LoVo (cell line): ENCODE data around the gene C6orf136.

ENCODE experiments used
- DNase-seq: peaks from one replicate; pipeline ENCODE4 v3.0.0-alpha.2; 2016; ENCODE audit warnings: low spot score

Gene C6orf136, protein sequence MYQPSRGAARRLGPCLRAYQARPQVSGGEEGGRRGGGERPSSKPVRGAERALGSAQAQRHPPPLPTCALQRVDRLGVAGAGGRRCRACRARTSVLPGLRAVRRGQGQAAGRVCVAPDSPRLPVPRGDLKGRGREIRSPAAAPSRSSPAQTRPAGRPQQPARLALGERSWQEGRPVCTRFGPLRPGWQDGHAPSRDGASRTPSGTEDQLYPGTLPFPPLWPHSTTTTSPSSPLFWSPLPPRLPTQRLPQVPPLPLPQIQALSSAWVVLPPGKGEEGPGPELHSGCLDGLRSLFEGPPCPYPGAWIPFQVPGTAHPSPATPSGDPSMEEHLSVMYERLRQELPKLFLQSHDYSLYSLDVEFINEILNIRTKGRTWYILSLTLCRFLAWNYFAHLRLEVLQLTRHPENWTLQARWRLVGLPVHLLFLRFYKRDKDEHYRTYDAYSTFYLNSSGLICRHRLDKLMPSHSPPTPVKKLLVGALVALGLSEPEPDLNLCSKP

DNA sequence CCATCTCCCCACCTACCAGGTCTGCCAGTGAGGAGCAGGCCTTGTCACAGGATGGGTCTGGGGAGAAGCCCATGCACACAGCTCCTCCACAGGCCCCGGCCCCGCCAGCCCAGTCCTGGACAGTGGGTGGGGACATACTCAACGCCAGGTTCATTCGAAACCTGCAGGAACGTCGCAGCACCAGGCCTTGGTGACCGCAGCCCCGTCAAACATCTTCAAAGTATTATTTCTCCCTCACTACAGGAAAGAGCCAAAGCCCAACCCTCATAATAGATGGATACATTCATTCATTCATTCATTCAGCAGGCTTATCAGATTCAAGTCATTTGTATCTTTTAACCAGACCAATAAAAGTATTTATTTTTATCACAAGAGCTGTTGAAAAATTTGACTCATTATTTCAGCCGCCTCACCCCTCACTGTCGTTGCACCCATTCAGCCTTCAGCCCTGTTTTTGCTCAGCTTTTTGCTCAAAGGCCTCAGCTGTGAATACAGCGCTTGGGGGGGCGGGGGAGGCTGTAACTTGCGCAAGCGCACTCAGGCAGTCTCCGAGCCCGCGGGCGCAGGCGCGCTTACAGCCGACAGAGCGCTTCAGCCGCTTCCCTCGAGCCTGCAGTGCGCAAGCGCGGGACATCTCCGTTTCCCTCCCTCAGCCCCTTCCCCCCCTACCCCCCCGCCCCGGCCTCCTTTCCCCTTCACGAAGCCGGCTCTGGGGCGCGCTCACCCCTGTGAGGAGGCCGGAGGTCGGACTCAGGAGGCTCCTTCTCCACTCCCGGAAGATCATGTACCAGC, at the start of gene C6orf136:
C6orf136 (plus strand) TSS at position 684 of the 792 bp plus-strand sequence; CDS start at position 783, 99 bp downstream.
- peak; percentile 93 for DNase-seq

DNA sequence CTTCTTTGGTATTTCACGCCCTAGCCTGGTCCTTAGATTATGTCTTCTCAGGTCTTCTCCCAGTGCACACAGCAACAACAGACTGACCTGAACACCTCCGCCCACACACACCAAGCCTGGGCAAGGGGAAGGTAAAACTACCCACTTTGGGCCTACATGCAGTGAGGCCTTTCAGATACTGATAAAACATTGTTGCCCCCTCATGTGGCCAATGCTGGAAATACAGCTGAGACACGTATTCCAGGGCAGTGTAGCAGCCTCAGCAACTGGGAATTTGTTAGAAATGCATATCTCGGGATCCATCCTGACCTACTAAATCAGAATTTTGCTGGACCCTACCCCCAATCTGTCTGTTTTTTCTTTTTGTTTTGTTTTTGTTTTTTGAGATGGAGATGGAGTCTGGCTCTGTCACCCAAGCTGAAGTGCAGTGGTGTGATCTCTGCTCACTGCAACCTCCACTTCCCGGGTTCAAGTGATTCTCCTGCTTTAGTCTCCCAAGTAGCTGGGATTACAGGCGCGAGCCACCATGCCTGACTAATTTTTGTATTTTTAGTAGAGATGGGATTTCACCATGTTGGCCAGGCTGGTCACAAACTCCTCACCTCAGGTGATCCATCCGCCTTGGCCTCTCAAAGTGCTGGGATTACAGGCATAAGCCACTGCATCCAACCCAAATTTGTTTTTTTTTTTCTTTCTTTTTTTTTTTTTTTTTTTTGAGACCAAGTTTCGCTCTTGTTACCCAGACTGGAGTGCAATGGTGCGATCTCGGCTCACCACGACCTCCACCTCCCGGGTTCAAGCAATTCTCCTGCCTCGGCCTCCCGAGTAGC, 49.4 kb upstream of the C6orf136 start:
- DNase-seq = peak; percentile 62

DNA sequence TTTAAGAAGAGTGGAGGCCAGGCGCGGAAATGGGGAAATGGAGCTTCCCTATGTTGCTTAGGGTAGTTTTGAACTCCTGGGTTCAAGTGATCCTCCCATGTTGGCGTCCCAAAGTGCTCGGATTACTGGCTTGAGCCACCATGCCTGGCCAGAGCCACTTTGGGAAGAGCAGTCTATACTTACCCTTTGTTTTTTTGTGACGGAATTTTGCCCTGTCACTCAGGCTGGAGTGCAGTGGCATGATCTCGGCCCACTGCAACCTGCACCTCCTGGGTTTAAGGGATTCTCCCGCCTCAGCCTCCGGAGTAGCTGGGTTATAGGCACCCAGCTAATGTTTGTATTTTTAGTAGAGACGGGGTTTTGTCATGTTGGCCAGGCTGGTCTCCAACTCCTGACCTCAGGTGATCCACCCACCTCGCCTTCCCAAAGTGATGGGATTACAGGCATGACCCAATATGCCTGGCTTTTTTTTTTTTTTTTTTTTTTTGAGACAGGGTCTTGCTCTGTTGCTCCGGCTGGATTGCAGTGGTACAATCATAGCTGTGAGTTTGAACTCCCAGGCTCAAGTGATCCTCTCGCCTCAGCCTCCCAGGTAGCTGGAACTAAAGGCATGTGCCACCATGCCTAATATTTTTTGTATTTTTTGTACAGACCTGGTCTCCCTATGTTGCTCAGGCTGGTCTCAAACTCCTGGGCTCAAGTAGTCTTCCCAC, 47.9 kb upstream of the C6orf136 start:
- no peak for DNase-seq

DNA sequence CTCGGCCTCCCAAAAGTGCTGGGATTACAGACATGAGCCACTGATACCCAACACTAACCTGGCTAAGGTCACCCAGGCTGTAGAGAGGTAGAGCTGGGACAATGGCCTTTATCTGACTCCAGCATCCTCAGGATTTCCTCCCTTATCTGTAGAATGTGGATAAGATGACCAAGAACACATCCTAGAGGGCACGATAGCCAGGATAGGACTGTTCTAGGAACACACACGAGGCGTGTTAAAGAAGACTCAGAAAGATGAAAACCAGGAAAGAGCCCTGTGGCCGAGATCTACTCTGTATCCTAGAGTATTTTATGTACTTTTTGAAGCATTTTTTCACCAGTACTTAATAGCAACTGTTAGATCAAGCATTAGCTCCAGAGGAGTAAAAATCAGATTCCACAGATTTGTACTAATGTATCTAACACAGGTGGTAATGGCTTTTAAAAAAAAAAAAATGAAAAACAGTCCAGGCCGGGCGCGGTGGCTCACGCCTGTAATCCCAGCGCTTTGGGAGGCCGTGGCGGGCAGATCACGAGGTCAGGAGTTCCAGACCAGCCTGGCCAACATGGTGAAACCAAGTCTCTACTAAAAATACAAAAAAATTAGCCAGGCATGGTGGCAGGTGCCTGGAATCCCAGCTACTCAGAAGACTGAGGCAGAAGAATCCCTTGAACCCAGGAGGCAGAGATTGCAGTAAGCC, 47.2 kb upstream of the C6orf136 start:
- no peak for DNase-seq

DNA sequence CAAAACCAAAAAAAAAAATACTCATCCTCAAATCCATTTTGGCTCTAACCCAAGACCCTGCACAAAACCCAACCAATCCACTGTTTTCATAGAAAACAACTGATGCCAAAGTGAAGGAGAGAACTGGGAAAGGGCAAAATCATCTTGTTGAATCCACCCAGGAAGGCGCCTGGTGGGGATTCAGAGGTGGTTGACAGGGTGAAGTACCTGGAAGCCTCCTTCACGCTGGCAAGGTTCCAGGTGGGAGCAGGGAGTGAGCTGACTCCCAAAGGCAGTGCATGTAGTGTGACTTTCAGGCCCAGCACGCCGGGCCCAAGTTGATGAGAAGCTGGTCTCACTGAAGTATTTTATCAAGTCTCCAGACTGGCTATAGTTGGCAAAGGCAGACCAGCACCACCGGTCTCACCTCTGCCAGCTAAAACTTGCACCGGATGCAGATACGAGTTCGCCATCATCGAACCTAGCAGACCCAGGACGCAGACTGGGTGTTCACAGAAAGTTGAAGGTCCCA, 46.4 kb upstream of the C6orf136 start:
- no peak for DNase-seq

DNA sequence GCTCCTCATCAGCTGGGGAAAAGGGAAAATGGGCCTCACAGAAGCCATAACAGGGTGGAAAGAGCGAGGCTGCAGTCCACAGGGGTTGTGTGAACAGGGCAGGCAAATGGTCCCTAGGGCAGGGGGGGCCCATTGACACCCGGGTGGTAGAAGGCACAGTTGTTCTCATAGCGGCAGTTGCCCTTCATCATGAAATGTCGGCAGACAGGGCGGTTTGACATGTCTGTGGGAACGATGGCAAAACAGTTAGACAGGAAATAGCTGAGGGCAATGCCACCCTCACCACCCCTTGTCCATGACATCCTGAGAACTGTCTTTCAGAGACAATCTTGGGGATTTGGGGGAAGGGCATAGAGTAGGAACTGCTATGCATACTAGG, 45.5 kb upstream of the C6orf136 start:
- no peak for DNase-seq

DNA sequence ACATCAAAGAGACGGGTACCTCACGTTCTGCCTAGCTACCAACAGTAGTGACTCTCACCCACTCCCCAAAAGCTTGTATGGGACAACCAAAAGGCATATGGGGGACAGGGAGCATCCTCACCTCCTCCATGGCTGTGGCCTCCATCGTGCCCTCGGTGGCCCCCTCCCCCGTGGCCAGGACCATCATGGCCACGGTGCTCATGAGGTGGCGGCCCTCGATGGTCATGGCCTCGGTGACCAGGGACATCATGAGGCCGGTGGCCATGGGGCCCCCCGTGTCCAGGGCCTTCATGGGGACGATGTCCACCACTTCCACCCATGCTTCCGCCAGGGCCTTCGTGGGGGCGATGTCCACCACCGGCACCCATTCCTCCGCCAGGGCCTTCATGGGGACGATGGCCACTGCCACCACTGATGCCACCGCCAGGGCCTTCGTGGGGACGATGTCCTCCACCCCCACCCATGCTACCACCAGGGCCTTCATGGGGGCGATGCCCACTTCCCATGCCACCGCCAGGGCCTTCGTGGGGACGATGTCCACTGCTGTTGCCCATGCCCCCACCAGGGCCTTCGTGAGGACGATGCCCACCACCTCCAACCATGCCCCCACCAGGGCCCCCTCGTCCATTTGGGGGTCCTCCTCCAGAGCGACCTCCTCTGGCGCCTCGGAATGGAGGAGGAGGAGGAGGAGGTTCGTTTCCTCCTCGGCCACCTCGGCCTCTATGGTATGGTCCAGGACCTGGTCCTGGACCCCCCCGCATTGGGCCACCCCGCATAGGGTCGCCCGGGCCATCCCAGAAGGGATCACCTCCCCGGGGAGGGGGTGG, 44.9 kb upstream of the C6orf136 start:
- DNase-seq = no peak

DNA sequence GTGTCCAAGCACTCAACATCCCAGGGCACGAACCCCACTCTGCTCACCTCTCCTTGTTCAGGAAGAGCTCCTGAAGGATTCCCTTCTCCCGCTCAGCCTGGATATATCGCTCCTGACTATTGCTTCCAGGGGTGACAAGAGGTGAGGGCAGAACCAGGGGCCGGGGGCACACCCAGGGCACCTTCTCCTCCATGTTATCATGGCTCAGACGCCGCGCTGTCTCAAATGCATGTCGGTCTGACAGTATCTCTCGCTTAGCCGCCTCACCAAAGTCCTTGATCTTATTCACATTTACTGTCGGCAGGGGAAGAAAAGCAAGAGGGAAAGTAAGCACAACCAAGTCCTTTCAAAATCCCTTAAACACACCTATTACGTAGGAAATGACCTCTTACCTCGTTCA, 43.0 kb upstream of the C6orf136 start:
- DNase-seq = no peak

DNA sequence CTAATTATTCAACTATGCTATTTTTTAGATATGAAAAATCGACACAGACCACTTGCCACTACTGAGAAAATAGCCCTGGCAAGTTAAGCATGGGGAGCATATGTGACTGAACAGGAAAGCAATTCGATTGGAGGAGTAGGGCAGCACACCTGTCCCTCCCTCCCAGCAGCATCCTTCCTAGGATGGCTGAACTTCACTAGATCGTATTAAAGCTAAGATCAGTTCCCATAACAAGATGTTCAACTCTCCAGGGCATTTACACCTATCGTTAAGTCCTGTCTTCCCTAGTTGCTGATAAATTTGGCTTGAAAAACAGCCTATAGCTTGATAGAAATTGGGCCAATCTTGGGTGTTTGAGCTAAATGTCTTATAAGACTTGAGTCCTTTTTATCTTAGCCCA, 36.9 kb upstream of the C6orf136 start:
- DNase-seq = no peak

DNA sequence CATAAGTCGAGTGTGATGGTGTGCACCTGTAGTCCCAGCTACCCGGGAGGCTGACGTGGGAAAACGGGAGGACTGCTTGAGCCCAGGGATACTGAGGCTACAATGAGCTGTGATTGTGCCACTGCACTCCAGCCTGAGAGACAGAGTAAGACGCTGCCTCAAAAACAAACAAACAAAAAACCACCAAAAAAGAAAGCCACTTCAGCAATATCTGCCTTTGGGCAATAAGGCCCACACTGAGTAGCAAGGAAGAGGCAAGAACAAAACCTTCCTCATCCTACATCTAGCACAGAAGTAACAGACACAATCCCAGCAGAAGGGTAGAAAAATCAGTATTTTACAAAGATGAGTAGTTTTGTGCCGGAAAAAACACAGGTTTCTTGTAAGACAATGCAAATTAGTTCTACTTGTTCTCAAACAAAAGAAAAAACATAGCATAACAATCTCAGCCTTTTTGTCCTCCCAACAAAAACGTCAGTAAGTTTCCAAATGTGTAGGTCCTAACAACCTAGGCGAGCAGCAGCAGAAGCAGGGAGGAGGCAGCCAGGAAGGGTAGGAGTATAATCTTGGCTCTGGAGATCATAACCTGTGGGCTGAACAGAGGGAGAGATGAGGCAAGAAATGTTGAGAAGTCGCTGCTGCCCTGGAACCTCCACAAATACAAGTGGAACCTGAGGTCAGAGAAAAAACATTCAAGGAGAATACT, 35.6 kb upstream of the C6orf136 start:
- no peak for DNase-seq

DNA sequence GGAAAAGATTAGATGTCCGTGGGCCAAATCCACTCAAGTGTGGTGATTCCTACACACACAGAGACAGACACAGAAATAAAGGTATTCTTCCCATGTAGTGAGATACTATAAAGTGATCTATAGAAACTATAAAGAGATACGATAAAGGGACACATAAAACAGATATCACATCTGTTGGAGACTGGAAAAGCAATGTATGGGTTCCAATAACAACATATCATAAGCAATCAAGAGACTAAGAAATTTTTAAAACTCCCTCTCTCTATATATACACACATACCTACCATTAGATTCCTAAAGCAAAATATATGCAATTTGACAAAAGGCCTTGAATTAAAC, 35.1 kb upstream of the C6orf136 start:
- DNase-seq = no peak

DNA sequence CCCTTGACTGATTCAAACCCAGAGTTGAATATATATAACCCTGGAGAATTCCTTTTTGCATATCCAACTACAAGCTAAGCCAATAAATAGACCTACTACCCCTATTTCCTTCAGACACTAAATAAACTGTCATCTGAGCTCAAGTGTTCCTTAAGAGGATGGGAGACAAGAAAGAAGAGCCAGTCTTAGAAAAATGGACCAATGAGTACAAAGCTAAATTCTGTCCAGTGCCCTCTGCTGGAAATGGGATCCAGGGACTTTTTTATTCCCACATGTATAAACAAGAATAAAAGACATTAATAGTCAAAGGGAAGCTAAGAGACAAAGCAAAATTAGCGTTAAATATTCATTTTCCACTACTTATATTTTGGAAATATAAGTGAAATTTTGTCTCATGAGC, 34.7 kb upstream of the C6orf136 start:
- no peak for DNase-seq

DNA sequence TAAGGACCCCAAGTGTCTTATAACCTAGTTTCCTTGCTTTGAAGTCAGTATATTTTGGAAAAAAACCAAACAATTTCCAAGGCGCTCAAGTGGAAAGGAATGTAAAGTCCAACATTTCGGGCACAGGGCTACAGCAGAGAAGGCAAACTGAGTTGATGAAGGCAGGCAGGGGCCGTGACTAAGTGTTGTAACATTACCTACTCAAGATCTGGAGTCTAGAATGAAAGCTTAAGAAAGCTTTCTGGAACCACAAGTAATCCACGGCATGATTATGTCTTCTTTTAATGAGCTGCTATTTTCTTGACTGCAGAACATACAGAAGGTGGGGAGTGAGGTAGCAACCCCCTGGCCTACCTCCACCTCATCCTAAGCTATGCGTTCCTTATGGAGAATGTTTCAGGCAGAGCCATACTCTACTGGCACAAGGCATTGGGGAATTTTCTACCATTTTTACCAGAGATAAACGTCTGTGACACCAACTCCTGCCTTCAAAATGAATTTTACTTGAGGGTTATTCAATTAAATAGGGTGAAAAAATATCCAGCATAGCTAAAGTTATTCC, 34.2 kb upstream of the C6orf136 start:
- DNase-seq = no peak

DNA sequence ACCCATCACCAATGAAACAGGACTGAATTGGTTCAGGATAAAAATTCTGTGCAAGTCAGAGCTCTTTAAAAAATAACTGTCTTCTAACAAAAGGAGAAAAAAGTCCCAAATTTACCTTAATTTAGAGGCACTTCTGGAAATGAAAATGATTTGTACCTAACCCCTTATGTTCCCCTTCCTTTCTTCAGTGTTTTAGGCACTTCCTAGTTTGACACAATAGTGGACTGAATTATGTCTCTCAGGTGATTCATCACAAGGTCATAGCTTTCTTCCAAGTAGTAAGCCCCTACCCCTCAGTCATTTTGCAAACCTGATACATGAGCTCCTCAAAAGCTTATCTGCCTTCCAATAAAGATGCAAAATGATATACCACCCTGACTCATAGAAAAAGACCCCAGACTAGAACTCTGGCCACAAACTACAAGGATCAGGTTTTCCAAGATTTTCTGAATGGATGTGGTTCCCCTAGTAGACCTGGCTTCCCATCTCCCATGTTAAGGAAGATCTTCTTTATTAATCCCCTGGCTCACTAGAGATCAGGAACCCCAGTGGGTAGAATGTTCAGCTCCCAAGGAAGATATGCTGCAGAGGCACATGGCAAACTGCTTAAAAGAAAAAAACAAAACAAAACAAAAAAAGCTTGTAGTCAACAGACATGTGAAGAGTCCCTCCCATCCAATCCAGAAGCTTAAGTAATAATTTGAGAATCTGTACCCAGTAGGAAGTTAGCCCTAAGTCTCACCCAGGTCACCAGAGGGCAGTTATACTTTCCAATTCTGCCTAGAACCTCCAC, 33.5 kb upstream of the C6orf136 start:
- DNase-seq = no peak

DNA sequence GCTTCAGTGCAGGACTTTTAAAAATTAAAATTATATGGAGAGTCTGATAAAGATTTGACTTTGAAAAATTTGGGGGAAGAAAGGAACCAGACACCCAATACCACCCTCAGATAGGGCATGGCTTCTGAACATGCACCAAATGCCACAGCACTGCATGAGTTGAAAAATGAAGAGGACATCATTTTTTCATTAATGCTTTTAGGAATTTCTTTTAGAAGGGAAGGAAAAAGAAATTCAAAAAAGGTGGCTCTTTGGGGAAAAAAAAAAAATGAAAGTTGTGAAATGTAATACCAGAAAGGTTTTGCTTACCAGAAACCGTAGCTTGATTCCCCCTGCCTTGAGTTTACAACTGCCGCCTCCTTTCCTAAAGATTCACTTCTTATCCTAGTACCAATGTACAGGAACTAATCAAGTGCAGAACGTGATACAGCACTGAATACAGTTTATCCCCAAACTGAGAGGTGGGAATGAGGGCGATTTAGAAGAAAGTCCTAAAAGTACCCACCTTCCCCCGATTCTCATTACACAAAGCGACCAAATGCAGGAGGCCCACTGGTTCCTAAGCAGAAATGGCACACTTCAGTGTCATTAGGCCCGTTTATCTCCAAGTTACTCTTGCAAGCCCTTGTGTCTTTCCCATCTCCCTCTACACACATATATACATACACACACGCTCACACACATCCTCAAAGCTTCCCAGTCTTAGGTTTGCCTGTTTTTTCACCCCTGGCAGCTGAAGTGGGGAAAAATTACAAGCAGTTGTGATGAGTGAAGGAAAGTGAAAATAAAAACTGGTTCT, 32.7 kb upstream of the C6orf136 start:
- DNase-seq = no peak

DNA sequence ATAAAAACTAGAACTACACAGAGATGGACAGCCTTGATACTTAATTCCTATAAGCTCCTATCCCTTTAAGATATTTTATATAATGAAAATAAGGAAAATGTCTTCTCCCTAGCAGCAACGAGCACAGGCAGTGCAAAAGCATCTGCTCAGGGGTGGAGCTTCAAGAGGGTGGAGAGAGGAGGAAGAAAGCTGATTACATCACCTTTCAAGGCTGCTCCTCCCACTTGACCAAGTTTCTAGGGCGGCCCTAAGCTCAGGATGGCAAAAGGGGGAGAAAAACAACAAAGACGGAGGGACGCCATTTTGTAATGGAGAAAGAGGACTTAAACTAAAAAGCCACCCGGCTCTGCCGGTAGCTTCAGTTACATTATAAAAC, 32.1 kb upstream of the C6orf136 start:
- DNase-seq = peak; percentile 88

DNA sequence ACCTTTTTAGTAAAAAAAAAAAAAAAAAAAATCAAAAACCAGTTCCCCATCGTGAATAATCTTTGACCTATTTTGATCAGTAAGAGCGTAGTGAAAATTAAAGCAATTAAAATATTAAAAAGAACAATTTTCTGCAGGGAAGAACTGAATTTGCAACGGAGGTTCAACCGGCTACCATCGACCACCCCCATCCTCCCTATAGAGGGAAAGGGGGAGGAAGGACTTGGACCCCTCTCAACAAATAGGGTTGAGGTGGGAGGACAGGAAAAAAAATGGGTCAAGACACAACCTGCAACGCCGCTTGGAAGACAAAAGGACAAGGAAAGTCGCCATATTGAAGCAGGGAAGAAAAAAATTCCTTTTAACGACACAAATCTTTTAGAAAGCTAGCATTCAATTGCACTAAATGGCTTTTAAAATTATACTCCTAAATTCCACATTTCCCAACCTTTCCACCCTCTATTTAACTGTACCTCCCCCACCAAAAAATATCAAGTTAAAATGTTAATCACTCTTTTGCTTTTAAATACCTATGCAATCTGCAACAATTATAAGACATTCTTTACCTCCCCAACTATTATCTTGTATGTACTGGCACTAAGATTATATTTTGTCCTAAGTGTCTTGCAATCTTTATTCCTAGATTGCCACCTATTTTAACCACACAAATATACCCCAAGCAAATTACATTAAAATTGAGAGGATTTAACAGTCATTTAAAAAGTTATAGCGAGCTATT, 31.5 kb upstream of the C6orf136 start:
- peak; percentile 64 for DNase-seq
